HG03460 (cell line): ENCODE data around the gene RLBP1.
A peak's percentile ranks its signal among the peaks of the same experiment; 100 is the strongest.

Source experiments
- ATAC-seq: cut with Tn5 transposase; IDR thresholded peaks from one replicate; pipeline ENCODE4 v1.9.1; 2021; ENCODE audit not compliant: unreplicated experiment

RLBP1 gene

DNA sequence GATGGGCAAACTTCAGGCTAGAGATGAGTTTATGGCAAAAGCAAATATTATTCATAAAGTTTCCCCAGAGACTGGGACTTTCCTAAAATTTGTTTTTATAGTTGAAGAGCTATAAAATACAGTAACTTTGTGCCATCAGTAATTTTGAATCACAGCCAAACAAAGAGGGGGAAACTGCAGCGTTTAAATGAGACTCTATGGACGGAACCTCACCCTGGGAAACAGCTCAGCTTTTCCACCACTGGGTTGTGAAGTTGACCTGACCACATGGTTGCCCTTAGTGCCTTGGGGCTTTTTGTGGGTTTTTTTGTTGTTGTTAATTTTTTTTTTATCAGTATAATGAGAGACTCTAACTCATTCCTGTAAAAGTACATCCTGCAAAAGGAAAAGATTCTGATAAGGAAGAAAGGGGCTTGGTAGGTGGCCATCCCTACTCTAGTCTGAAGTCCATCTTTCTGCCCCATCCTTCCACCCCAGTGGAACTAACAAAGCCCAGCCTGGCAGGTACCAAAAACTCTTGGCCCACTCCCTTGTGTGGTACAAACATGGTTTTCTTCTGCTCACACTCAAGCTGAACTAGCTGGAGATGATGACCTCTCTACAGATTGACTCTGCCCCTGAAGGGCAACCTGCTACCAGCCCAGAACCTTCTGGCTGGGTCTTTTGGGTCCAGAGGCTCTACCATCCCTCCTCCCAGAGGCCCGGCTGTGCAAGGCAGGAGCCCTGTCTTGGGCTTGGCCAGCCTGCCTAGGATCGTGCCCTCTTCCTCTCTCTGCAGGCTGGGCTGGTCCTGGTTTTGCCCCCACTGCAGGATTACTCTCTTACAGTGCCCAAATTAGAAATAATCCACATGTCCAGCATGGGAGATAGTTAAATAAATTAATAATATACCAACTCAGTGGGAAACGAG, 41.2 kb downstream of the RLBP1 start:
- ATAC-seq, result no peak

DNA sequence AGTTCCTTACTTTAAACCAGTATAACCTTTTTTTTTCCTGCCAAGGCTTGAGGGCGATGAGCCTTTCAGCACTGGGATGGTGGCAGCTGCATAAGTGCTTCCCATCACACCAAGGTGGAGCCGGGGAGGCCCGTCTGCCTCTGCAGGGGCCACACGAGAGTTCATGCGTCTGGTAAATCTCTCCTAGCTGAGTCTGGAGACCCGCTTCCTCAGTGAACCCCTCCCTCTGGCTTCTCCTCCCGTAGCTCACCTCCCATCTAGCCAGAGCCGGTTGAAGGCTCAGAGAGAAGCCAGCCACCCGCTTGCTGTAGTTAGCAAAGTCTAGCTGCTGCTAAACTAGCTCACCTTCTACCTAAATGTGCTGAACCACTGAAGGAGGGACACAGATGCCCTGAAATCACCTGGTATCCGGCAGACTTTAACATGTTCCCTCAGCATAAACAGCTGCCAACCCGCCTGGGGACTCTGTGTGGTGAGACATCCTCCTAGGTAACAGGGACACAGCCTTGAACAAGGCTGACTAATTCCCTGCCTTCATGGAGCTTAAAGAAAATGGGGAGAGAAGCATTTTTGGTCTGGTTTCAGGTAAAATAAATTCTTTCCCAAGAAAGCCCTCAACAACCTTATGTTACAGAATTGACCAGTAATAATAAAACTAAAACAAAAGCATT, 42.9 kb downstream of the RLBP1 start:
- ATAC-seq, result no peak

DNA sequence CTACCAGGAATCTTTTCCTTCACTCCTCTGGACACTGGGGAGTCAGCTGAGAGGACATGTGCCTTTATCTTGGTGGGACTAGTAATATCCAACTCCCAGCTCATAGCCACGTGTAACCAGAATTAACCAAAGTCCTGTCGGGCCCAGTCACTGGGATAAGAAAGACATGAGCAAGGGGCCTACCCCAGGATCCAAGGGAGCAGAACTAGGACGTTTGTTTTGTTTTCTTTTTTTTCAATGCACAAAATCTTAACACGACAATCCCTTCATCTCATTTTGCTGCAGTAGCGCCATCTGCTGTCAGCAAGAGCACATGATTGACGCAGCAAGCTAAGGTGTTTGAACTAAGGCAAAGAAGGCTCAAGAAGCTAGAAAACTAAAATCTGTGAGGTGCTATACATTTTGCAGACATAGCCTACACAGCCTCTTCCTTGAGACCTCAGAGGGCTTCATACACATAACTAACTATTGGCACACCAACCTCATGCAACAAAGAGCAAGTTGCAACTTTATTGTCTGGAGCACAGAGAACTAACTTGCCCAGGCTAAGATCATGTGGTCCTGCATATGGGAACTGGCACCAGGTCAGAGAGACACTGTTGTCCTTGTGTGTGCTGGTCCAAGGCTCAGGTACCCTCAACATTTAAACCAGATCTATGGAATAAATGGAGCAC, 43.6 kb downstream of the RLBP1 start:
- no peak for ATAC-seq

DNA sequence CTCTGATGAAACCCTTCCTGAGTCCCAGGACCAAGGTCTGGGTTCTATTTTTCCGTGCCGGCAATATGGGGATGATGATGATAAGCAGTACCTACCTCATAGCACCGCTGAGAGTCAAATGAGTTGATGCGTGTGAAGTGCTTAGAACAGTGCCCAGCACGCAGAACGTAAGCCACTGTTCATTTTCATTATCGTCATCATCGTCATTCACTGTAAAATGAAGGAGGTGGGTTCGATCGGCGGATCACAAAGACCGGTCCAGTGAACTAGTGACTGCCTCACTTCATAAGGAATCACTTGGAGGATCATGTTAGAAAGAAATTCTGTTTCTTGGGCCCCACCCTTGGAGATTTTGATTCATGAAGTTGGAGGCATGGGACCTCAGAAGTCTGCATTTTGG, 44.3 kb downstream of the RLBP1 start:
- ATAC-seq, result no peak

DNA sequence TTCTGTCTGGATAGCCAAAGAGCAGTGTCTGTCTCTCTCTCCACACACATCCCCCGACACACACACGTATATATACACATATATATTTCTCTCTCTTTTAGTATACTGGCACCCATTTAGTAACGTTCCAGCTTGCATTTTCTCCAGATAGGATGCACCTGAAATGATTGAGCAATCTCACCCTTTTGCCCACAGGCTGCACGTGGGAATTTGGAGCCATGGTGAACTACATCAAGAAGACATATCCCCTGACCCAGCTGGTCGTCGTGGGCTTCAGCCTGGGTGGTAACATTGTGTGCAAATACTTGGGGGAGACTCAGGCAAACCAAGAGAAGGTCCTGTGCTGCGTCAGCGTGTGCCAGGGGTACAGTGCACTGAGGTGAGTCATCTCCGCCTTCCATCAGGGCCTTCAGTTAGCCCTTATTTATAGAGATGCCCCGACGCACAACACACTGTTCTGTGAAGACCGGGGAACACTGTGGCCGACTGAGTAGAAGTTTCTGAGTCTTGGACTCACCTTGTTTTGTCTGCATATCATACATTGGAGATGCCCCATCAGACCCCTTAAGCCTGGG, 45.7 kb downstream of the RLBP1 start:
- no peak for ATAC-seq

DNA sequence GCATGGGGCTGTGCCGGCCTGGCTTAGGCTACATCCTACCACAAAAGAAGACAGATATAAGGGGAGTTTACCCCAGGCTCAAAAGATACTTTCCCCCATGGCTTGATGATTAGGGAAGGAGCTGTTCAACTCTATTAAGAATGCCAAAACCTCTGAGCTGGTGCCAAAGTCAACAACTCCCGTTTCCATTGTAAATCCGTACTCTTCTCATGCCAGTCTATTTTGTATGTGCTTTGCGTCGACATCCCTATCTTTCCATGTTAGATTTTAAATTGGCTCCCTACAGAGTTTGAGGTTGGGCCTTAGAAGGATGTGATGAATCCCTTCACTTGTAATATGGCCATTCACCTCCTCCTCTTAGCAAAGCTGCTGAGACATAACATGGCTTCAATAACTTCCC, 46.9 kb downstream of the RLBP1 start:
- no peak for ATAC-seq

DNA sequence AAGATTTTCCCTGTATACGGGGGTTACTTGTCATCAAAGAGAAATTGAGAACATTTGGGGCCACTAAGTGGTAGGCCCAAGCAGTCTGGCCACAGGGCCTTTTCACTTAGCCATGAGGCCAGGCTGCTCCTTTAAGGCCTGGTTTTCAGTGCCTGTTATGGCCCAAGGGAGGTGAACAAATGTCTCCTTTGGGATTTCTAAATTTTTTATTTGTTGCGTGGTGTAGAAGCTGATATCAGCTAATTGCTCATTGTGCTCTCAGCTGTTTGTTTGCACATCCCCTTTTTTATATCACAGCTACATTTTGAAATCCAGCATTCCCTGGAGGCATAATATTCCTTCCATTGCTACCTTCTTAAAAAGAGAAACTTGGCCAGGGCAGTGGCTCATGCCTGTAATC, 48.5 kb downstream of the RLBP1 start:
- ATAC-seq, result no peak

DNA sequence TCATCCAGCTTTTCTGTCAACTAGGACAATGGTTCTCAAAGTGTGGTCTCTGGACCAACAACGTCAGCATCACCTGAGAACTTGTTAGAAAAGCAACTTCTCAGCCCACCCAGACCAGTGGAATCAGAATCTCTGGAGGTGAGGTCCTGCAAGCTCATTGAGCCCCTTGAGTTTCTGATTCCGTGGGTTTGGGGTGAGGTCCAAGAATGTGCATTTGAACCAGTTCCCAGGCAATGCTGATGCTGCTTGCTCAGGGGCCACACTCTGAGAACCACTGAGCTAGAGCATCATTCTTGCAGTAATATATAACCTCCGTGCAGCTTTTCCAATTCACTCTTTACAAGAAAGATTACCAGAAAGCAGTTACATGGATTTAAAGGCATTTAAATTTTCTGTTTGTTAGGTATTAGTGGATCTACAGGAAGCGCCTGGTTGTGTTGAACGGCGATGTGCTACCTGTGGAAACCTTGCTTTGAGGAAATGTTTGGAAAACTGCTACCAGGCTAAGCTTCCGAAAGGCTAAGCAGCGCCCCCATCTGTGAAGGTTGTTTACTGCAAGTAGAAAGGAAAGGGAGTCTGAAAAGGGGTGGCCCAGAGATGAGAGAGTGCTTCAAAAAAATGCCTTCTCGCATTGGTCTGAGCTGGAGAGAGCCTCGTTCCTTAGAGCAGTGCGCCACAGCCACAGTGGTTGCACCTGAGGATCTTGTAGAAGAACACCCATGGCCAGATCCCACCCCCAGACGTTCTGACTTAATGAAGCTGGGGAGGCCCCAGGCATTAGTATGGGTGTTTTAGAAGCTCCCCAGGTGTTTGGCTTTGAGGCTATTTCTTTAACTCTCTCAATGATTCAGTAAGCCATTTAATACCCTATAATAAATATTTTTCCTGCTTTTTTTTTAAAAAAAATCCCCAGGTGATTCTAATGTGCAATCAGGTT, 50.0 kb downstream of the RLBP1 start:
- no peak for ATAC-seq

DNA sequence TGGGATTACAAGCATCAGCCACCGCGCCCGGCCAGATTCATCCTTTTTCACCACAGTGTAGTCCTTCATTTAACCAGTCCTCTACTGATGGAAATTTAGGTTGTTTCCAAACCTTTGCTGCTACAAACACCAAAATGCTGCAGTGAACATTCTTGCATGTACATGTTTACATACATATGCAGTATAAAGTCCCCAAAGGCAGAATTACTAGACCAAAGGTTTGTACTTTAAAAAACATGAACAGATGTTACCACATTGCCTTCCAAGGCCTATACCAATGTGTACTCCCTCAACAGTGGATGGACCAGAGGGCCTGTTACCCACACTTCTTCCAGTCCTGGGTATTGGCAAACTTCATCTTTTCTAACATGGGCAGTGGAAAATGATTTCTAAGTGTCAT, 51.0 kb downstream of the RLBP1 start:
- no peak for ATAC-seq

DNA sequence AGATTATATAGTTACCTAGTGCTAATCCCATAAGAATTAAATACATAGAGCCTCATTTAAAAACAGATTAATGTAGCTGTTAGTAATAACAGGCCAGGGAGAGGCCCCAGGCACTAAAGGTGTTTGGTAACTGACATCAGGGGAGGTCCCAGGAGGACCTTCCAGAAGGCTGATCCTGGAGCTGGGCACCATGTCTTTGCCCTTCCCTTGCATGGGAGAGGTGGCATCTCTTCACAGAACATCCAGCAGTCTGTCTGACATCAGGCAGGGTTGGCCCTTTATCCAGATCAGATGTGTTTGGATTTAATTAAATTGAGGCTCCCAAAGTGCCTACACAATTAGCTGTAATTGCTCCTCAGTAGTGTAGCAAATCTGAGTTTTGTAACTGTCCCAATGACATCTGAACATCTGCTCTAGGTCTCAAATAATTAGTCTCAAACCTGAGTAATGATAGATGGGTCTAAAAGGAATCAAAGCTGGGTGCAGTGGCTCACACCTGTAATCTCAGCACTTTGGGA, 53.0 kb downstream of the RLBP1 start:
- ATAC-seq, result no peak

DNA sequence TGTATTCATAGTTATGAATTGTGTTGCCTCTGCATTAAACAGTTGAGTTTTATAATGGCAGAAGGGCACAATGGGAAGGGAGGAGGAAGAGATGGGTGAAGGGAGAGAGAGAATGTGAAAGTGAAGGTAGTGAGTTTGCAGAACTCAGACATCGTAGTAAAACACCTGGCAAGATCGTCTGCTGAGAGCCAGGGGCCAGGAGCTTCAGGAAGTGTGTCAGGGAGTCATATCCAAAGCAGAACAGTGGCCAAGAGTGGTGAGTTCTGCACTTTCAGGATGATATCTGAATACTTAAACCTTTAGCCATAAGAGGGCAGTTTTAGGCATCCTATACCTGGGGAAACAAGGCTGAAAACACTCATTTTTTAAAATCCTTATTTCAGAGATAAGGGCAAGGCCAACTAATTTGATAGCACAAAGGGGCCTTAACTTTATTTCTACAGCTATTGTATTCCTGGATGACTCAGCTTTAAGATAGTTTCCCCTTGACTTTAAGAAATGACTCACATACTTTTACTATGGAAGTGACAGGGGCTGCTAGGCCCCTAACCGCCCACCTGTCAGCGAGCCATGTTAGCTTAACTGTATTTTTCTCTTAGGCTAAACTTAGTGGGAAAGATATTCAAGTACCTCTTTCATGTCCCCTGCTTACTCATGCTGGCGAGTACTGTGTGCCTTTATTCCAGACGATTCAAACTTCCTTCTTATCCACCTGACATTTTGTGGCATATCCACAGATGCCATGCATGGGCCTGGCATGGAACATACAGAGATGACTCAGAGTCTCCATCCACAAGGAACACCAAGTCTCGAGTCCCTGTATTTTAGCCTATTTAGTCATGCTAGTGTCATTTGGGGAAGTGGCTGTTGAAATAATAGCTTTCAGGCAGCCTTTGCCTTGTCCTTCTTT, 53.9 kb downstream of the RLBP1 start:
- ATAC-seq, result peak; percentile 78

DNA sequence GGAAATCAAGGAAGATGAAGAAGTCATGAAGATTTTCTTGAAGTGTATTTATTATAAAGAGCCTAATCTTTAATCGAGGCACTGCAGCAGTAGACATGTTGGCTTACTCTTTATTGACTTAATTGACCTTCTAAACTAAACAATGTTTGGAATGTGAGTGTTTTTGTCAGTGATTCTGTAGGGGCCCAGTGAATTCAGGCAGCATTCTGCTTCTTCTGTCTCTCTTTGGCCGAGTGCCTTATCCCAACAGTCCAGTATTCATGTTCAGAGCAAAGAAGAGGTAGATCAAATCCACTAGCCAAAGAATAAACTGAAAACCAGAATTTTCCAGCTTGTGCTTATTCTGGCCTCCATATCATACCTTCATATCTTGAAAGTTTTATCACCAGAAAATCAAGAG, 55.7 kb downstream of the RLBP1 start:
- no peak for ATAC-seq

DNA sequence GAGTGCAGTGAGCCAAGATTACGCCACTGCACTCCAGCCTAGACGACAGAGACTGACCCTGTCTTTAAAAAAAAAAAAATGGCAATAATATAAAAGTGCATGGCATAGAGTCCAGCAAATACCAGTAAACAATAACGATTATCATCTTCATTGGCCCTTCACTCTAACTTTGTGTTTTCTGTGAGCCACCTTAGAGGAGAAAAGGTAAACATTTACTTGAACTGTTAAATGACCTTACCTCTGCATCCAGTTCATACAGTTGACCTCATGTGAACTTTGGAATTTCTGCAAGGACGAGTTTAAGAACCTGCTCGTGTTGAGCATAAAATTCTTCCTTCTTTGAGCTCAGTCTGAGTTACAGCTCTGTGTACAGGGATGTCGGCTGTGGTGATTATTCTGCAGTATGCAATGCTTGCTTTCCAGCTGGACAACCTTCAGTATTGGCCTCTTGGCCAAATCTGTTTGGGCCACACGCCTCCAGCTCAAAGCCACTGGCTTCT, 56.6 kb downstream of the RLBP1 start:
- no peak for ATAC-seq

DNA sequence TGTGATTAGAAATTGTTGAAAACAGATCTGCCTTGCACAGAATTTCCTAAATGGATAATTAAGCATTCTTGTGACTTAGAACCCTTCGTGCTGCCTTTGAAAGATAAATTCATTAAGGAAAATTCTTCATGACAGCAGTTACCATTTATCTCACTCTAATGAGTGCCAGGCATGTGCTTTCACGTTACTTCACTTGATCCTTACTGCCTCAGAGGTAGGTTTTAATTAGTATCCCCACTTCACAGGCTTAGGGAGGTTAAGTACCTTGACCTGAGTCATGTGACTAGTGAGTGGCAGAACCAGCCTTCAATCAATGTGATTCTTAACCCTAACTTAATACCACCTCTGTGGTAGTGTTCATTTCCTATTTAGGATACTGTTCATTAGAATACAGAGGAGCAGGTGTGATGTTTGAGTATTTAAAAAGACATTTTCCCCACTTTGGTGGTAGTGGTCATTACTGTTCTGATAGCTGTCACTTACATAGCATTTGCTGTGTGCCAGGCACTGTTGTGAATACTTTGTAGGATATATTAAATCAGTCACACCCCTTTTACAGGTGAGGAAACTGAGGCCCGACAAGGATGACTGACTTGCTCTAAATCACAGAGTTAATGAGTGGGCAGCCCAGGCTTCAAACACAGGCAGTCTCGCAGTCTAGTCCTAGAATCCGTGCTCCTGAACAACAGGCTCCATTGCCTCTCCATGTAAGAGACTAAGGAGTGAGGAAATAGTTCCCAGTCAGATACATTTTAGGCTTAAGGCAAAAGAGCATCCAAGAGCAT, 57.9 kb downstream of the RLBP1 start:
- ATAC-seq, result no peak

DNA sequence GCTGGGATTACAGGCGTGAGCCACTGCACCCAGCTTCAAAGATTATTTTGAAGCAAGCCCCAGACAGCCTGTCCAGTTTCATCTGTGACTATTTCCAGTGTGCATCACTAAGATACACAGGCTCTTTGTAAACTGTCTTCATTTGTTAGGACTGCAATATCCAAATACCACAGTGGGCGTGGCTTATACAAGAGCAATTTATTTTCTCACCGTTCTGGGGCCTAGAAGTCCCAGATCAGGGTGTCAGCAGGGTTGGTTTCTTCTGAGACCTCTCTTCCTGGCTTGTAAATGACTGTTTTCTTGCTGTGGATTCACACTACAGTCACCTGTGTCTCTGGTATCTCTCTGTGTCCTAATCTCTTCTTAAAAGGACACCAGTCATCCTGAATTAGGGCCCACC, 59.7 kb downstream of the RLBP1 start:
- ATAC-seq, result no peak
